Naive thymus-derived CD8-positive, alpha-beta T cell (primary cell): Measurements from ENCODE around the gene FRMD4B. TPM values are rescaled to one million over a fixed set of nuclear protein-coding genes. Genes with fewer than 3 reads are reported as not detected.
"Not testable (repeated sequence)": the region's sequence is repeated elsewhere in the genome, so short reads cannot be mapped to it uniquely, and the experiment has no call there.

Experiments used
- ATAC-seq, 2 donors: fragments of 150-1000 bp; cut with Tn5 transposase in 1 of 2; sonication (Bioruptor Pico), chemical (Tn5 transposase) in 1 of 2; 1 replicate in 1 of 2; 2 replicates in 1 of 2; pipeline ENCODE4 v1.10.0; 2021; ENCODE audit warnings: mild to moderate bottlenecking in 2 of 2, moderate library complexity in 2 of 2
- POLR2A ChIA-PET: fragments of 350-600 bp; sonication (Branson Sonifier 250); formaldehyde crosslinking; loops from one replicate; lab custom pipeline; 2021; ENCODE audit warnings: antibody characterized with exemption; lab: Charles Lee
- DNase-seq, 10 donors: peaks; one replicate each; pipeline versions ENCODE4 v3.0.0 to v3.0.0-alpha.2; 2020 to 2022
- H3K27ac Mint-ChIP-seq, 10 donors: one replicate each; pipeline ENCODE4 v1.8.0; 2020 to 2022; ENCODE audit warnings: mild to moderate bottlenecking in 10 of 10, mixed read lengths in 10 of 10, moderate library complexity in 4 of 10, inconsistent platforms in 1 of 10
- H3K27me3 Mint-ChIP-seq, 5 donors: one replicate each; pipeline ENCODE4 v1.8.0; 2021 to 2022; ENCODE audit warnings: mixed read lengths in 5 of 5
- H3K36me3 Mint-ChIP-seq, 3 donors: one replicate each; pipeline ENCODE4 v1.8.0; 2020 to 2022; ENCODE audit warnings: mixed read lengths in 3 of 3, mild to moderate bottlenecking in 2 of 3, inconsistent platforms in 1 of 3
- H3K4me1 Mint-ChIP-seq, 4 donors: one replicate each; pipeline ENCODE4 v1.8.0; 2021 to 2022; ENCODE audit warnings: mixed read lengths in 4 of 4
- H3K4me3 Mint-ChIP-seq, 10 donors: one replicate each; pipeline ENCODE4 v1.8.0; 2020 to 2022; ENCODE audit warnings: mild to moderate bottlenecking in 10 of 10, mixed read lengths in 10 of 10, moderate library complexity in 6 of 10, inconsistent platforms in 1 of 10
- H3K9me3 Mint-ChIP-seq, 9 donors: one replicate each; pipeline ENCODE4 v1.8.0; 2020 to 2022; ENCODE audit warnings: mixed read lengths in 9 of 9, mild to moderate bottlenecking in 3 of 9, inconsistent platforms in 1 of 9, moderate library complexity in 1 of 9
- polyA plus RNA-seq, 3 donors: library from polyadenylated mRNA; unstranded; fragments of 300-500 nt; fragmentation: Illumina TruSeq; gene quantifications; one replicate each; pipeline ENCODE4 v1.2.3, GENCODE V29; 2021
- total RNA-seq, 8 experiments: library from RNA in 2 of 8; stranded (reverse) in 2 of 8; gene quantifications; one replicate each; pipeline ENCODE4 v1.2.3 and lab custom pipeline; 2021 to 2026

The FRMD4B gene
- total and polyA plus RNA-seq, 5 experiments from 2014 or later, result 0.15 to 0.39 (median 0.27) TPM

DNA sequence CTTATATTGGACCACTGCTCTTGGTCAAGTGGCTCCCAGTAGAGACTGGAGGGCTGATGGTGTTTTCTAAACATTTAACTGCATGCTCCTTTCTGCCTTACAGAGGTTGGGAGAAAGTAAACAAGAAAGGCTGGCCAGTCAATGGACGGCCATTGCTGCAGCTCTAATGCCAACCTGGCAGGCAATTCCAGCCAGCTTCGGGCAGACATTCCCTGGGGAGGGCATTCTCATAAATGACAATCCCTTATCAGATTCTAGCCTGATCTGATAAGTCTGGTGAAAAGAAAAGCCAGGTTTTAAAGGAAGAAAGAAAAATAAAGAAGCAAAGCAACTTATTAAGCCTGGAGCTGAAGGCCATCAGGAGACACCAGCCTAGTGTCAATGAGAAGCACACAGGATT is 60.7 kb downstream of the FRMD4B start:
- peaks cover 2 to 44% (median 34%) of the 10 kb centered on the region in 4 donors for H3K4me1 Mint-ChIP-seq
- no peaks in the 10 kb centered on the region for H3K36me3 Mint-ChIP-seq
- no peaks in the 10 kb centered on the region for H3K9me3 Mint-ChIP-seq
- ATAC-seq (no peak), DNase-seq (no peak)
- H3K4me3 Mint-ChIP-seq, result no peak overlapping the region
- no peaks in the 10 kb centered on the region for H3K27me3 Mint-ChIP-seq
- POLR2A ChIA-PET, result no interaction called here
- H3K27ac Mint-ChIP-seq, result peak overlapping the region in 1 of 10 donors; percentile 30

- Mint-ChIP-seq H3K27me3 (no peaks in the 10 kb centered on the region), H3K36me3 (no peaks in the 10 kb centered on the region), H3K4me3 (no peak overlapping the region), H3K4me1 (peaks cover 2 to 44% (median 34%) of the 10 kb centered on the region in 4 donors), H3K27ac (peak overlapping the region in 1 of 10 donors; percentile 50), H3K9me3 (no peaks in the 10 kb centered on the region)
- no peak for DNase-seq
- ATAC-seq, result no peak
- POLR2A ChIA-PET, result no interaction called here
Observed at GRCh38 chr3:69324362-69325025, 61.4 kb downstream of the FRMD4B start.

GRCh38 chr3:69323941-69324340 is 61.9 kb downstream of the FRMD4B start:
- ATAC-seq (no peak), DNase-seq (no peak)
- Mint-ChIP-seq H3K27ac (no peak overlapping the region), H3K4me3 (no peak overlapping the region), H3K27me3 (no peaks in the 10 kb centered on the region), H3K4me1 (peaks cover 2 to 44% (median 33%) of the 10 kb centered on the region in 4 donors), H3K36me3 (no peaks in the 10 kb centered on the region), H3K9me3 (no peaks in the 10 kb centered on the region)
- POLR2A ChIA-PET, result no interaction called here

GRCh38 chr3:69322512-69322911 is 63.4 kb downstream of the FRMD4B start:
- not testable (repeated sequence) for H3K4me3 Mint-ChIP-seq, H3K27ac Mint-ChIP-seq, ATAC-seq, H3K36me3 Mint-ChIP-seq, DNase-seq, H3K27me3 Mint-ChIP-seq, H3K9me3 Mint-ChIP-seq
- POLR2A ChIA-PET, result interaction anchor here (0.7 kb wide), 1 partner anchor 246 kb away, joined by 5 read pairs; no protein-coding TSS in a partner anchor
- peaks cover 2 to 31% (median 19%) of the 10 kb centered on the region in 4 donors for H3K4me1 Mint-ChIP-seq

DNA sequence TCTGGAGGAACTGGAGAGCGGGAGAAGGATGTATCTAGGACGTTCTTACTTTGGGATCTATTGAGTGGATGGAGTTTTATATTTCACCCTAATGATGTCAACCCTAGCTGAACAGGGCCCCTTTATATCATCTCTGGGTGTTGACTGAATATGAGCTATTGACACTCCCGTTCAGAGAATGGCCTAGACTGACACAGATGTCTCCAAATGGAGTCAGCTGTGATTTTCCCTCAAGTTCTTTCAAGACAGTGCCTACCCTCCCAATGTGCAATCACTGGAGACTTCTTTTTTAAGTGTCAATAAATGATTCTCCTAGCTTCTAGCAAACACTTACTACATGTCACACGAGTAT is 63.8 kb downstream of the FRMD4B start:
- Mint-ChIP-seq H3K4me3 (no peak overlapping the region), H3K36me3 (no peaks in the 10 kb centered on the region), H3K27ac (no peak overlapping the region), H3K9me3 (no peaks in the 10 kb centered on the region), H3K27me3 (no peaks in the 10 kb centered on the region), H3K4me1 (peaks cover 2 to 27% (median 17%) of the 10 kb centered on the region in 4 donors)
- no peak for ATAC-seq
- DNase-seq, result no peak
- POLR2A ChIA-PET, result interaction anchor here (0.7 kb wide), 1 partner anchor 246 kb away, joined by 5 read pairs; no protein-coding TSS in a partner anchor

GRCh38 chr3:69321301-69322157 is 64.4 kb downstream of the FRMD4B start:
- POLR2A ChIA-PET, result interaction anchor here (0.7 kb wide), 1 partner anchor 245 kb away, joined by 5 read pairs; no protein-coding TSS in a partner anchor
- H3K27me3 Mint-ChIP-seq, result no peaks in the 10 kb centered on the region
- no peaks in the 10 kb centered on the region for H3K9me3 Mint-ChIP-seq
- H3K4me3 Mint-ChIP-seq, result no peak overlapping the region
- DNase-seq, result no peak
- no peaks in the 10 kb centered on the region for H3K36me3 Mint-ChIP-seq
- ATAC-seq, result no peak
- peaks cover 0 to 21% (median 11%) of the 10 kb centered on the region in 4 donors for H3K4me1 Mint-ChIP-seq
- no peak overlapping the region for H3K27ac Mint-ChIP-seq

DNA sequence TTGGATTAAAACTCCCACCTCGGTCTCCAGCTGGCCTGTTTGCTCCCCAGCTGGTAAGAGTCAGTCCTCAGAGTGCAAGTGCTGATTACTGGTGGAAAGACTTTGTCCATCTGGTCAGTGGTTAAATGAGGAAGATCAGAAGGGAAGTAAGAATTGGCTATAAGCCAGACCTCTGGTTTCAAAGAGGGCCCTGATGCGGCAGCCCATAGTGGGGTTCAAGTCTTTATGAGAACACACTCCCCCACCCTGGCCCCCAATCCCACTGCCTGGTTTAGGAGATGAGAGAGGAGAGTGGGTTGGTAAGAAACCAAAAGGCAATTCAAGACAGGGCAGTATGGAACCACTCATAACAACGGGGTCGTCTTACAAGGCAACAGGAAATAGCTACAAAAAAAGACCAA is 65.0 kb downstream of the FRMD4B start:
- no peaks in the 10 kb centered on the region for H3K27me3 Mint-ChIP-seq
- no peak overlapping the region for H3K4me3 Mint-ChIP-seq
- no peaks in the 10 kb centered on the region for H3K9me3 Mint-ChIP-seq
- ATAC-seq (no peak), DNase-seq (no peak)
- peaks cover 0 to 15% (median 6%) of the 10 kb centered on the region in 4 donors for H3K4me1 Mint-ChIP-seq
- POLR2A ChIA-PET, result no interaction called here
- no peak overlapping the region for H3K27ac Mint-ChIP-seq
- H3K36me3 Mint-ChIP-seq, result no peaks in the 10 kb centered on the region

DNA sequence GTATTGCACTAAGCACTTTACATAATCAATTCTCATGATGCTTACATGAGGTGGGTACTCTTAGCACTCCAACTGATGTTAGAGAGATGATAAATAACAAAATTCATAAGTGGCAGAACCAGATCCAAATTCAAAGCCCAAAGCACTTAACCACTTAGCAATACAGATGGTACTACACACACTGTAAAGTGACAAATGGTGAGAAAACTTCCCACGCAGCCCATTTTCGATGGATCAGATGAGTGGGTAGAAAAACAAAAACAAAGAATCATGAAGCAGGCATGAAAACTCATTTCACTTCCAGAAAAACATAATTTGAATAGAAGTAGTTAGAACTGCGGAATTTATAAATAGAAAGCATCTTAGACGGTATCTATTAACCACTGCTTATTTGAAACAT is 66.2 kb downstream of the FRMD4B start:
- H3K4me3 Mint-ChIP-seq, result no peak overlapping the region
- H3K27ac Mint-ChIP-seq, result no peak overlapping the region
- POLR2A ChIA-PET, result no interaction called here
- DNase-seq, result no peak
- H3K9me3 Mint-ChIP-seq, result no peaks in the 10 kb centered on the region
- H3K36me3 Mint-ChIP-seq, result no peaks in the 10 kb centered on the region
- H3K27me3 Mint-ChIP-seq, result no peaks in the 10 kb centered on the region
- ATAC-seq, result no peak
- H3K4me1 Mint-ChIP-seq, result peaks cover 0 to 7% (median 3%) of the 10 kb centered on the region in 4 donors

DNA sequence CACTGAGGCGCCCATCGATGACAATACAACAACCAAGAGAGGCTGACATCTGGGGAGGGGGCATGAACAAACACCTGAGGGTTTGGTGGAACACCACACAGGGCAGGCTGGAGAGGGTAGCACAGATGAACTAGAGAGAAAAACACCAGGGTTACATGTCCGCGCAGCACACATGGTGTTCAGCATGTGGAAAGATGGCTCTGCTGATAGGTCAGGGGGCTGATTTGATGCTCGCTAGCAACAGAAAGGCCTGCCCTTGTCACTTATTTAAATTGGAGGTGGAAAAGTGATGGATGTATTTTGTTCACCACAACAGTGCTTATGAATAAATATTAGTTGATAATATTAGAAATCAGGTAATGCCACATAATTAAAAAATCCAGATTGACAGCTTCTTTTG is 67.5 kb downstream of the FRMD4B start:
- Mint-ChIP-seq H3K36me3 (no peaks in the 10 kb centered on the region), H3K27ac (no peak overlapping the region), H3K4me1 (peaks cover 0 to 4% (median 1%) of the 10 kb centered on the region in 4 donors), H3K4me3 (no peak overlapping the region), H3K9me3 (no peaks in the 10 kb centered on the region), H3K27me3 (no peaks in the 10 kb centered on the region)
- no peak for DNase-seq
- POLR2A ChIA-PET, result no interaction called here
- ATAC-seq, result no peak

- ATAC-seq (no peak), DNase-seq (no peak)
- no peak overlapping the region for H3K4me3 Mint-ChIP-seq
- H3K36me3 Mint-ChIP-seq, result no peaks in the 10 kb centered on the region
- H3K27me3 Mint-ChIP-seq, result no peaks in the 10 kb centered on the region
- no peaks in the 10 kb centered on the region for H3K9me3 Mint-ChIP-seq
- no peaks in the 10 kb centered on the region for H3K4me1 Mint-ChIP-seq
- no peak overlapping the region for H3K27ac Mint-ChIP-seq
- POLR2A ChIA-PET, result no interaction called here
Observed at GRCh38 chr3:69313251-69313650, 72.6 kb downstream of the FRMD4B start.

DNA sequence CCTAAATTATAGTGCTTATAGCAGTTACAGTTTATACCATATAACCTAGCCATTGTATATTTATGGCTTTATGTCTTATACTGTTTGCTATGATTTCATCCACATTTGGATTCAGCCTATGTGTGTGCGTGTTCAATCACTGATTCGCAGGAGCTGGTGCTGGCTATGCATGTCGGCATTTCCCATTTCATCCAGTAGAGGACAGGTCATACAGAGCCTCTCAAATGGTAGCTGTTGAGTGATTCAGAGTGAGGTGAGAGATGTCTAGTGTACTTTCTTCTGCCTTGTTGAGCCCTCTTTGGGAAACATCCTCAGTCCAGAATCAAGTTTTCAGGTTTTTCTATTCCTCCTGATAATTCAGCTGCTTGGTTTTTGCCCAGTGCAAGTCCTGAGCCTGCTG is 76.1 kb downstream of the FRMD4B start:
- peaks cover 0 to 8% (median 7%) of the 10 kb centered on the region in 4 donors for H3K4me1 Mint-ChIP-seq
- DNase-seq, result no peak
- no peak overlapping the region for H3K4me3 Mint-ChIP-seq
- POLR2A ChIA-PET, result no interaction called here
- no peaks in the 10 kb centered on the region for H3K27me3 Mint-ChIP-seq
- H3K27ac Mint-ChIP-seq, result no peak overlapping the region
- no peaks in the 10 kb centered on the region for H3K9me3 Mint-ChIP-seq
- no peaks in the 10 kb centered on the region for H3K36me3 Mint-ChIP-seq
- ATAC-seq, result no peak

GRCh38 chr3:69306239-69307185 is 79.4 kb downstream of the FRMD4B start:
- H3K27ac Mint-ChIP-seq, result peak overlapping the region in 1 of 10 donors; percentile 16
- peaks cover 0 to 8% (median 7%) of the 10 kb centered on the region in 4 donors for H3K4me1 Mint-ChIP-seq
- H3K27me3 Mint-ChIP-seq, result no peaks in the 10 kb centered on the region
- H3K4me3 Mint-ChIP-seq, result no peak overlapping the region
- POLR2A ChIA-PET, result interaction anchor here (0.6 to 1.2 kb wide), 2 partner anchors 92 to 145 kb away, joined by 3 read pairs; no protein-coding TSS in a partner anchor
- peak; percentile 23 to 76 (median 57) for DNase-seq
- peak; percentile 95 for ATAC-seq
- no peaks in the 10 kb centered on the region for H3K9me3 Mint-ChIP-seq
- H3K36me3 Mint-ChIP-seq, result no peaks in the 10 kb centered on the region
